ENCODE data around the gene ANKRD42. TPM values are rescaled to one million over a fixed set of nuclear protein-coding genes. Genes with fewer than 3 reads are reported as not detected.

Gene ANKRD42
- total and polyA plus RNA-seq, 9 of the 15 experiments (the other 6 are each of a cell fraction or from before 2014, with no cell fraction given), result 2.8 to 9.1 (median 6.1) TPM

DNA sequence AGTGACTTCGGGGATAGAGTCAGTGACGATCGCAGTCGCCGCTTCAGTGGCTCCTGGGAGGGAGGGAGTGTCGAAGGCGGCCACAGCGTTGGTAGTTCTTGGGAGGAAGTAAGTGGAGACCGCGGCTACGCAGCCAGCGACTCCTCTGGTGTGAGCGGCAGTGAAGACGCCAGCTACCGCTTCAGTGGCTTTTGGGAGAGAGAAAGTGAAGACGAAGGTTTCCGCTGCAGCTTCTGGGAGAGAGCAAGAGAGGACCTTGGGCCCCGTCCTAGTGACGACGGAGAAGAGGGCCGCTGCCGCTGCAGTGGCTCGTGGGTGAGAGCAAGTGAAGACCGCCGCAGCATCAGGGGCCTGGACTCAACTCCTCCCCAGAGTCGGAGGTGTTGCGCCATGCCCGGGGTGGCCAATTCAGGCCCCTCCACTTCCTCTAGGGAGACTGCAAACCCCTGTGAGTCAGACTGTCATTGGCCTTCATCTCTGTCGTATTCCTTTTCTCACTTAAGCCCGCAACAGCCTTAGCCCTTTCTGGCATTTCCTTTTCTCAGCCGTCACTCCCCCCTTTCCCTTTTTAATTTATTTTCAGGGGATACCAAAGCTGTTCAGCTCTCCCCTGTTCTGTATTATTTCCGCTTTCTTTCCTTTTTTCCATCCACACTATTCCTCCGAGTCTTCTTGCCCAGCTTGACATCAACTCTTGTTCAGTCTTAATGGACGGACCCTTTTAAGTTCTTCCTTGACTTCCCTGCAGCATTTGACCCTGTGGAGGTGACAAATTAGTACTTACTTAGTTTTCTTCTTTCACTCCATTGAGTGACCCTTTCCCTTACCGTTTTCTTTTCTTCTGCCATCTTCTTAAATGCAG, 1.0 kb downstream of the ANKRD42 start (continued):
- TF ChIP-seq REST (IDR thresholded peaks at IDR 0.05; ENCODE audit: borderline replicate concordance) (no peak), REST (CRISPR knock-in tag; IDR thresholded peaks at IDR 0.05; ENCODE audit: low read depth) (no peak), TAF1 (IDR thresholded peaks at IDR 0.05; ENCODE audit: control insufficient read depth, extremely low read depth, insufficient read depth, low read length, severe bottlenecking) (peak; percentile 37), NKRF (IDR thresholded peaks at IDR 0.05; ENCODE audit: borderline replicate concordance) (no peak), ZBTB7A (IDR thresholded peaks at IDR 0.05; ENCODE audit: borderline replicate concordance, control insufficient read depth, low read depth, low read length) (no peak), SIN3B (IDR thresholded peaks at IDR 0.05; ENCODE audit: low read depth) (no peak), ESRRA (IDR thresholded peaks at IDR 0.05; ENCODE audit: borderline replicate concordance, low read depth) (no peak), HNRNPLL (IDR thresholded peaks at IDR 0.05; ENCODE audit: low read depth, low read length, poor library complexity, severe bottlenecking) (peak; percentile 40), ARID1B (IDR thresholded peaks at IDR 0.05) (0 out of 2 replicates have a peak, but pooled peaks have one; percentile 11)
- TF ChIP-seq, protein P1, sequence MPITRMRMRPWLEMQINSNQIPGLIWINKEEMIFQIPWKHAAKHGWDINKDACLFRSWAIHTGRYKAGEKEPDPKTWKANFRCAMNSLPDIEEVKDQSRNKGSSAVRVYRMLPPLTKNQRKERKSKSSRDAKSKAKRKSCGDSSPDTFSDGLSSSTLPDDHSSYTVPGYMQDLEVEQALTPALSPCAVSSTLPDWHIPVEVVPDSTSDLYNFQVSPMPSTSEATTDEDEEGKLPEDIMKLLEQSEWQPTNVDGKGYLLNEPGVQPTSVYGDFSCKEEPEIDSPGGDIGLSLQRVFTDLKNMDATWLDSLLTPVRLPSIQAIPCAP (CRISPR knock-in tag; IDR thresholded peaks at IDR 0.05; ENCODE audit: borderline replicate concordance), result no peak
- TF ChIP-seq, protein P2, sequence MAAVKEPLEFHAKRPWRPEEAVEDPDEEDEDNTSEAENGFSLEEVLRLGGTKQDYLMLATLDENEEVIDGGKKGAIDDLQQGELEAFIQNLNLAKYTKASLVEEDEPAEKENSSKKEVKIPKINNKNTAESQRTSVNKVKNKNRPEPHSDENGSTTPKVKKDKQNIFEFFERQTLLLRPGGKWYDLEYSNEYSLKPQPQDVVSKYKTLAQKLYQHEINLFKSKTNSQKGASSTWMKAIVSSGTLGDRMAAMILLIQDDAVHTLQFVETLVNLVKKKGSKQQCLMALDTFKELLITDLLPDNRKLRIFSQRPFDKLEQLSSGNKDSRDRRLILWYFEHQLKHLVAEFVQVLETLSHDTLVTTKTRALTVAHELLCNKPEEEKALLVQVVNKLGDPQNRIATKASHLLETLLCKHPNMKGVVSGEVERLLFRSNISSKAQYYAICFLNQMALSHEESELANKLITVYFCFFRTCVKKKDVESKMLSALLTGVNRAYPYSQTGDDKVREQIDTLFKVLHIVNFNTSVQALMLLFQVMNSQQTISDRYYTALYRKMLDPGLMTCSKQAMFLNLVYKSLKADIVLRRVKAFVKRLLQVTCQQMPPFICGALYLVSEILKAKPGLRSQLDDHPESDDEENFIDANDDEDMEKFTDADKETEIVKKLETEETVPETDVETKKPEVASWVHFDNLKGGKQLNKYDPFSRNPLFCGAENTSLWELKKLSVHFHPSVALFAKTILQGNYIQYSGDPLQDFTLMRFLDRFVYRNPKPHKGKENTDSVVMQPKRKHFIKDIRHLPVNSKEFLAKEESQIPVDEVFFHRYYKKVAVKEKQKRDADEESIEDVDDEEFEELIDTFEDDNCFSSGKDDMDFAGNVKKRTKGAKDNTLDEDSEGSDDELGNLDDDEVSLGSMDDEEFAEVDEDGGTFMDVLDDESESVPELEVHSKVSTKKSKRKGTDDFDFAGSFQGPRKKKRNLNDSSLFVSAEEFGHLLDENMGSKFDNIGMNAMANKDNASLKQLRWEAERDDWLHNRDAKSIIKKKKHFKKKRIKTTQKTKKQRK (IDR thresholded peaks at IDR 0.05; ENCODE audit: borderline replicate concordance, low read depth, low read length), result no peak
